GM13976 (cell line): Measurements from ENCODE around the gene OSM.

Source experiments
- DNase-seq: peaks from one replicate; pipeline ENCODE4 v3.0.0; 2012; ENCODE audit warnings: low spot score
- CTCF ChIP-seq: IDR thresholded peaks from 2 replicates; pipeline ENCODE4 v1.5.1; 2012; ENCODE audit warnings: borderline replicate concordance, mild to moderate bottlenecking; ENCODE audit not compliant: insufficient read depth; ENCODE audit errors: extremely low read depth, missing control alignments, control extremely low read depth
- in situ Hi-C: fragments of 300-500 bp; cut with MboI; formaldehyde crosslinking; loops from one replicate; pipeline ENCODE4 v1.12.0; 2022; ENCODE audit warnings: low sequenced_read_pairs, mixed read lengths, inconsistent platforms; ENCODE audit not compliant: unreplicated experiment

The OSM gene

GRCh38 chr22:30230330-30230729 is 36.3 kb downstream of the OSM start:
- no peak for DNase-seq
- no peak for TF ChIP-seq CTCF
- in situ Hi-C loops, result no loop called here

GRCh38 chr22:30228509-30229359 is 37.9 kb downstream of the OSM start:
- in situ Hi-C loops, result no loop called here
- no peak for TF ChIP-seq CTCF
- DNase-seq, result no peak

- in situ Hi-C loops, result no loop called here
- no peak for DNase-seq
- no peak for TF ChIP-seq CTCF
Measured at GRCh38 chr22:30227438-30228228, 39.0 kb downstream of the OSM start.

- no peak for DNase-seq
- TF ChIP-seq CTCF, result no peak
- in situ Hi-C loops, result no loop called here
Measured at GRCh38 chr22:30226192-30226832, 40.3 kb downstream of the OSM start.

GRCh38 chr22:30225220-30225927 is 41.3 kb downstream of the OSM start:
- no peak for DNase-seq
- in situ Hi-C loops, result no loop called here
- no peak for TF ChIP-seq CTCF
